MV-4-11 (cell line): Measurements from ENCODE around the gene RHOB.
"Not testable (repeated sequence)": the region's sequence is repeated elsewhere in the genome, so short reads cannot be mapped to it uniquely, and the experiment has no call there.

ENCODE experiments used
- DNase-seq: peaks from one replicate; lab custom pipeline; 2025; lab: John Stamatoyannopoulos, UW

Gene RHOB

DNA sequence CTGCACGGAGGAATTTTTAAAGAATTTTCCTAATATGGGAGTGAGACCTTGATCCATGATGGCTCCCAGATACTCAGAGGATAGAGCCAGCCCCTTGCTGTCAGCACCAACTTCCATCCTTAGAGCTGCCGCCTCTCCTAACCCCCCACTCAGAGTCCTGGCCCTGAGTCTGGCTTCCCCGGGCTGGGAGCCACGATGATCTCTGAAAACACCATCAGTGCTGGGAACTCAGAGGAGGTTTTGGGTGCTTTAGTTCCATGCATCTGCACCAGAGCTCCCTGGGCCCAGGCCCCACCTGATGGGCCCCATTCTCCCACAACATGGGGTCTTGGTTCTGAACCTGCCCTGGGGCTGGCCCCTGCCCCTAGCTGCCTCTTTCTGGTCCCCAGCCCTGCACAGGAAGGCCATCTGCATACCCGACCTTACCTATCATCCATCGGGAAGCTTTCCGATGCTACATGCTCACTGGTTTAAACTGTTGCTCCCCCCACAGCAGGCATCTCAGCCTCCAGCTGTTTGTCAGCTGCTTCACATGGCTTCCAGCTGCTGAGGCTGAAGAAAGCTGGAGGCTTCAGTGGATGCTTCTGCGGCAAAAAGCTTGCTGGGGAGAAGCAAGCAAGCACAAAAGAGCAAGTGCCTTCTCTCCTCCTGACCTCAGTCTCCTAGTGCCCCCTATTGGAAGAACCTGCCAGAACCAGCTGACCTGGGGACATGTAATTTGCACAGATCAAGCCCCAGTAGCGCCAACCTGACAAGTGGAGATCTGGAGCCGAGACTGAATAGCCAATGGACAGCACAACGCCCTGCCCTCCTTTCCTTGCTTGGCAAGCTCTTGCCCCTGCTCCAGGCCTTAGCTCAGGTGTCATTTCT is 24.2 kb upstream of the RHOB start:
- peak; percentile 42 for DNase-seq

DNA sequence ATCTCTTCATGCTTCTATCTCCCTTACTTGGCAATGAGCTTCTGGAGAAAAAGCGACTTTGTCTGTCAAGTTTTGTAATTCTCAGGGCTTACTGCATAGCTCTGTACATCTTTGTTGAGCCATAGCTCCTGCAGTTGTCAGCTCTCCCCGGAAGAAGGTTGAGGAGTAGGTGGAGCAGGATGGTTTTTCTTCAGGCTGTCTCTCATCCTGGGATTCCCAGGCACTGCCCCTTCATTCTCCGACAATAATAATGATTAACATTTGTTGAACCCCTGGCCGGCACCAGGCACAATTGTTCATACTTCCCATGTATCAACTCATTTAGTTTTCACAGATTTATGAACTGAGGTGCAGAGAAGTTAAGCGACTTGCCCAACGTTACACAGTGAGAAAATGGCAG is 23.5 kb upstream of the RHOB start:
- DNase-seq, result no peak

DNA sequence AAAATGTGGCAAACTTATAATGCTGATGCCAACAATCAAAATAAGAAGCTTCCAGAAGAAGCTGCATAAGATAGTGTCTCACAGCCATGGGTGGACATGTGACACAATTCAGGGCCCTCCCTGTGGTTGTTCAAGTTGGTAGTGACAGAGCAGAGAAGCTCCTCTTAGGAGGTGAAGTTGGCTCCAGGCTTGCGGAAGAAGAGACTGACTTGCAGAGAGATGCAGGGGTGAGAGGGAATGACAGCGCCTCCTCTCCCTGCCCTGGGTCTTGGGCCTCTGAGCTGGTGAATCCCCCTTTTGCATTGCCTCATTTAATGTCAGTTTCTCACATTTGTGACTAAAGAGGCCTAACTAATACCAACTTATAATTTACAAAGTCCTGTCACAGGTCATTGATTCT is 23.0 kb upstream of the RHOB start:
- no peak for DNase-seq

DNA sequence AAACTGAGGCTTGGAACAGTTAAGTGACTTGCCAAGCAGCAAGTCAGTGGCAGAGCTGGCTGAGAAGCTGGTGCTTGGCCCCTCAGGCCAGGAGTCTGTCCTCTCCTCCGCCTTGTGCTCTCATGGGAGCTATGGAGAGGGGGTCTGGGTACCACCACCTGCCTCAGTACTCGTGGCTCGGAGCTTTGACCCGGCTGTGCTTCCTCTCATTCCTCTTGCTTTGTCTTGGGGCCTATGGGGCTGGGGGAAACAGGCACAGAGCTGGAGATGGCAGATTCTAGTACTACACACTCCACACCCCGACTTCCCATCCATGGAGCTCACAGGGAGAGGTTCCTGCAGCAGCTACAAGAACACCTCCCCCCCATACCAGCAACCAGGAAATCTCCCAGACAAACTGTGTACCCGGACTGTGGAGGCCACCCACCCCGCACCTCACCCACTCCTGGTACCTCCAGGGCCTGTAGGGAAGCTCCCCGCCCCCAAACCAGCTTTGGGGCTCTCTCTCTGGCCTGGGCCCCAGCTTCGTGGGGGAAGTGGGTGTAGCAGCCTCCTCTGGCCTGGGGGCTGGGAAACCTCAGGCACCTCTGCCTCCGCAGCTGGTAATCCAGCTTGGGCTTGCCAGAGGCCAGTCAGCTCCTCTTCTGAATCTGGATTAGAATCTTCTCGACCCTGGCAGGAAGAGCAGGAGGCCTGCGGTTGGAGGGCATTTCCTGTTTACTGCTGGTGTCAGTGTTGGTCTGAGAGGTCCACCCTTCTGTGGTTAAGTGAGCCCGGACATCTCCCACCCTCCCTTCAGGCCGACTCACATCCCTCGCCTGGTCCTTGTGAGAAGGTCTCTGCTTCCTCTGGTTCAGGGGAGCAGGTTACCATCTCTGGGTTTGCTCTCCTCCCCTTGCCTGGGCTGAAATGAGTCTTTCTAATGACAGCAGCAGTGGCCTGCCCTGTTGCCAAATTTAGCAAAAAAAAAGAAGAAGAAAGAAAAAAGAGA is 22.3 kb upstream of the RHOB start:
- peak; percentile 97 for DNase-seq

DNA sequence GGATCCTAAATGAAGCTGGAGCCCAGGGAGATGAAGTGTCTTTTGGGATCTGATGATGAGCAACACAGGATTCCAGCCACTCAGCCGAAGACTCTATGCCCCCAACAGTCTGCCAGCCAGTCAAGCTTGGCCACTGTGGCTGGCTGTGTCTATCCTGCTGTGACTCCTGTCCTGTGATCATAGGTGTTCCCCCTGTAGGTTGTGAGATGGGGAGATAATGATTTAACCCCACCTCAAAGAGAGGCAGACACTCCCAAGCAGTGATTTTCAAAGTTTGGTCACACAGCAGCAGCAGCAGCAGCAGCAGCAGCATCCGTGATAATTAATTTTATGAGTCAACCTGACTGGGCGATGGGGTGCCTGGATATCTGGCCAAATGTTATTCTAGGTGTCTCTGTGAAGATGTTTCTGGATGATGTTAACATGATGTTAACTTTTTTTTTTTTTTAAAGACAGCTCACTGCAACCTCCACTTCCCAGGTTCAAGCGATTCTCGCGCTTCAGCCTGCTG is 21.4 kb upstream of the RHOB start:
- no peak for DNase-seq

DNA sequence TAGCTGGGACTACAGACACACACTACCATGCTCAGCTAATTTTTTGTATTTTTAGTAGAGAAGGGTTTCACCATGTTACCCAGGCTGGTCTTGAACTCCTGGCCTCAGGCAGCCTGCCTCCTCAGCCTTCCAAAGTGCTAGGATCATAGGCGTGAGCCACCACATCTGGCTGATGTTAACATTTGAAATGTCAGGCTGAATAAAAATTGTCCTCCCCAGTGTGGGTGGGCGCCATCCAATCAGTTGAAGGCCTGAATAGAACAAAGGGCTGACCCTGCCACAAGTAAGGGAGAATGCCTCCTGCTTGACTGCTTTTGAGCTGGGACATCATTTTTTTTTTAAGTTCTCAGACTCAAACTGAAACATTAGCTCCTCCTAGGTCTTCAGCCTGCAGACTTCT is 21.0 kb upstream of the RHOB start:
- no peak for DNase-seq

- DNase-seq, result no peak
Measured at GRCh38 chr2:20427931-20428526, 18.8 kb upstream of the RHOB start.

DNA sequence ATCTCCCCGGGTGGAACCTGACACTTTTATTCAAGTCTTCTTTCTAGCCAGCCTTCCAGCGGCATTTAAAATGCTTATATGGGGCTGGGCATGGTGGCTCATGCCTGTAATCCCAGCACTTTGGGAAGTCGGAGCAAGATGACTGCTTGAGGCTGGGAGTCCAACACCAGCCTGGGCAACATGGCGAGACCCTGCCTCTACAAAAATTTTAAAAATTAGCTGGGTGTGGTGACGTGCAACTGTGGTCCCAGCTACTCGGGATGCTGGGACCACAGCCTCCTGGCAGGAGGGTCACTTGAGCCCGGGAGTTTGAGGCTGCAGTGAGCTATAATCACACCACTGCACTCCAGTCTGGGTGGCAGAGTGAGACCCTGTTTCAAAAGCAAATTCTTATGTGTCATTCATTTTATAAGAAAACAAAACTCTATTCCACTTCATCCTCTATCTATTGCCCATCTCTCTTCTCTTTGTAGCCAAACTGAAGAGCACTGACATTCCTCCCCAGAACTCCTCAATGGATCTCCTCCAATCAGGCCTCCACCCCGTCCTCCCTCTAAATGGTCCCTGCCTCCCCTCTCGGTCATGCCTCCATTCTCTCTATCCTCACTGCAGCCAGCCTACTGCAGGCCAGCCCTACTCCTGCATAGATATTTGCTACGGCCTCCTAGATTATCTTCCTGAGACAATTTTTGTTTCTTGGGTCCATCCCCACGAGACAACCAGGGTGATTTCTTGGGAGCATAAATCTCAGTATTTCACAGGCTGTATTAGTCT is 18.0 kb upstream of the RHOB start:
- DNase-seq, result no peak

- DNase-seq, result peak; percentile 86
Measured at GRCh38 chr2:20429528-20429927, 17.3 kb upstream of the RHOB start.

GRCh38 chr2:20430035-20430434 is 16.8 kb upstream of the RHOB start:
- no peak for DNase-seq

GRCh38 chr2:20430461-20431300 is 16.2 kb upstream of the RHOB start:
- peak; percentile 27 for DNase-seq

DNA sequence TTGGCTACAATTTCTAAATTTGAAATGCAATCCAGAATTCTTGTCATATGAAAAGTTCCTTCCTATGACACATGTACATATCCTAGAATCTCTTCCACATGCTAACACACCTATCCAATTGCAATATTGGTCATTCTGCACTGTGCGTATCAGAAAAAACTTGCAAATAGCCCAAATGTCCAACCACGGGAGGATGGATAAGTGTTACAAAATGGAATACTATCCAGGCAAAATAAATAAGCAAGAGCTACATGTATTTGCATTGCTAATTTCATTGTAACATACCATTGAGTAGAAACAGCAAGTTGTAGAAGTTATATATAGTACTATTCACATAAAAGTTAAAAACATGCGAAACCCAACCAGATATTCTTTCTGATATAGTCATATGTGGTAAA is 15.6 kb upstream of the RHOB start:
- DNase-seq, result no peak

- DNase-seq, result peak; percentile 61
Measured at GRCh38 chr2:20431772-20432171, 15.1 kb upstream of the RHOB start.

- no peak for DNase-seq
Measured at GRCh38 chr2:20432714-20433113, 14.2 kb upstream of the RHOB start.

DNA sequence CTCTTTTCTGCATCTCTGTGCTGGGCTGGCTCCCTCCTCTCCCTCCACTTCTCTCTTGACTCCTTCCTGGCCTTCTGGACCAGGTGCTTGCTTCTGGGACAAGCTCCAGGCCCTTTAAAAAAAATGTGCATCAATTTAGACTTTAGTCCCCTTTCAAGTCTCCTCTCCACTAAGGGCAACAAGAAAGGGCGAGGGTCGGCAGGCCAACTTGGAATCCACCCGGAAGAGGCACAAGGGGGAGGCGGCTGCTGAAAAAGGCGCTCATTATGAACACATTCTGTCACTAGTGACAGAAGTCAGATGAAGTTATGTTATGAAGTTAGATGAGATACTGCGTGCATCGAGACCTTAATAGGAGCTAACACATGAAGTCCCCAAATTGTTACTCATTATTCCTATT is 13.6 kb upstream of the RHOB start:
- no peak for DNase-seq

- DNase-seq, result no peak
Measured at GRCh38 chr2:20433946-20434553, 12.8 kb upstream of the RHOB start.

DNA sequence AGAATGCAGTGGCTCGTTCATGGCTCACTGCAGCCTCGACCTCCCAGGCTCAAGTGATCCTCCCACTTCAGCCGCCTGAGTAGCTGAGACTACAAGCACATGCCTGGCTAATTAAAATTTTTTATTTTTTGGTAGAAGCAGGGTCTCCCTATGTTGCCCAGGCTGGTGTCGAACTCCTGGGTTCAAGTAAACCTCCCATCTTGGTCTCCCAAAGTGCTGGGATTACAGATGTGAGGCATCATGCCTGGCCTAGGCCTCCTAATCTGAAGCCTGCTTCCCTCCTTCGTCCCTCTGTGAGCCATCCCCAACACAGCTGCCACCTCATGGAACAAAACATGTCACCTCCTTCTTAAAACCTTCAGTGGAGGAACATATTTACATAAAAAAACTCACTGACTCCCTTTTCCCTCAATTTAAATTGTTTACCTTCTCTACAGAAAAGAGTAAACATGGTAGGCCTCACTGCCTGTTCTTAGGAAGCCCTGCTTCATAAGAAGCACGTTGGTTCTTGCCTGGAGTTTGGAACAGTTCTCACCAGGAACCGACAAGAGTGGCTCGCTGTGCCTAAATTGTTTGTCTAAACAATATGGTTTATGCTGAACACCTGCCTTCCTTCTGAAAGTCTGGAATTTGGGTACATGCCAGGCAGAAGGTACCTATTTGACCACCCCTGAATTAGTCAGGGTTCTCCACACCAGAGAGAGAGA is 12.1 kb upstream of the RHOB start:
- DNase-seq, result no peak

- DNase-seq, result not testable (repeated sequence)
Measured at GRCh38 chr2:20435456-20435855, 11.4 kb upstream of the RHOB start.

GRCh38 chr2:20436716-20437470 is 10.0 kb upstream of the RHOB start:
- peak; percentile 18 for DNase-seq
